Esophagus squamous epithelium (tissue), 4 donors: ENCODE measurements around the gene SYTL5.

Experiments
- CTCF ChIP-seq, 6 experiments: fragments of 450-650 bp in 4 of 6; fragments of 200-600 bp in 2 of 6; sonication (generic) in 2 of 6; IDR thresholded peaks; one replicate each; pipeline ENCODE4 v1.5.1; 2016 to 2019; ENCODE audit warnings: antibody characterized with exemption in 6 of 6, mild to moderate bottlenecking in 4 of 6, moderate library complexity in 4 of 6
- POLR2A ChIP-seq, 4 donors: fragments of 450-650 bp; IDR thresholded peaks; one replicate each; pipeline ENCODE4 v1.6.1; 2017; ENCODE audit warnings: antibody characterized with exemption in 4 of 4, mild to moderate bottlenecking in 4 of 4, moderate library complexity in 3 of 4

DNA sequence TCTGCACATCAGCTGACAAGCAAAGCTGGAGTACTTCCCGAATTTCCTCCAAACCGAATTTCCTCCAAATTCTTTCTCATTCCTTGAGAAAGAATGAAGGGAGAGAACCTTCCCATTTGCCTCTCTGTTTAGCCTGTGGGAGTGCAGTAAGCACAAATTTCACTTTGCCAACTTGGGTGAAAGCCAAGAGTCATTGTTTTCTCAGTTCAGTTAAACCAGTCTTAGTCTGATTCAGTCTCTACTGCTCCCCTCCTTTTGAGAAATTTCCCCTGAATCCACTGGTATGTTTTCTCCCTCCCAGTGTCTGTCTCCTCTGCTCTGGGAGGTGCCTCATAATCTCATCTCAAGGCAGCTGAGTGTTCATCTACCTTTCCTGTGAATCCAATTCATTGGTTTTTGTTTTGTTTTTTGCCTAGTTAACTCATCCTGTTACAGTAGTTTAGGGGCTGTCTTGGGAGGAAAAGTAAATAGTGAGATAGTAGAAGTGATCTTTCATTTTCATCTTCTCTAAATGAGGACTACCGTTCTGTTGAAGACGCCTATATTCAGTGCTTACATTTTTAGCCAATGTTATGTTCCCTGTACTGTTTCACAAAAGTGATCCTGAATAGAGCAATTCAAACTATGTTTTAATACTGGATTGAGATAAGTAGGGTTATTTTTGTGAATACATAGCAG, 49.0 kb downstream of the SYTL5 start:
- TF ChIP-seq POLR2A (IDR thresholded peaks at IDR 0.05) (no peak), CTCF (IDR thresholded peaks at IDR 0.05) (no peak)
